ENCODE measurements around the gene PAK5.

PAK5 gene

GRCh38 chr20:9532069-9532838 lies 306.6 kb downstream of the PAK5 start:
- no peak for TF ChIP-seq CTCF (conservative IDR thresholded peaks at IDR 0.05)
- no peak overlapping the region for H3K27ac ChIP-seq

GRCh38 chr20:9531581-9531980 lies 307.3 kb downstream of the PAK5 start:
- no peak overlapping the region for H3K27ac ChIP-seq
- no peak for TF ChIP-seq CTCF (conservative IDR thresholded peaks at IDR 0.05)

- no peak overlapping the region for H3K27ac ChIP-seq
- no peak for TF ChIP-seq CTCF (conservative IDR thresholded peaks at IDR 0.05)
Observed at GRCh38 chr20:9523636-9524035, 315.2 kb downstream of the PAK5 start.

GRCh38 chr20:9520086-9520485 lies 318.8 kb downstream of the PAK5 start:
- TF ChIP-seq CTCF (conservative IDR thresholded peaks at IDR 0.05) = no peak
- no peak overlapping the region for H3K27ac ChIP-seq

- no peak overlapping the region for H3K27ac ChIP-seq
- TF ChIP-seq CTCF (conservative IDR thresholded peaks at IDR 0.05) = no peak
Observed at GRCh38 chr20:9518576-9519175, 320.2 kb downstream of the PAK5 start.

- TF ChIP-seq CTCF (conservative IDR thresholded peaks at IDR 0.05) = no peak
- H3K27ac ChIP-seq = no peak overlapping the region
Observed at GRCh38 chr20:9517297-9518162, 321.3 kb downstream of the PAK5 start.

- no peak overlapping the region for H3K27ac ChIP-seq
- no peak for TF ChIP-seq CTCF (conservative IDR thresholded peaks at IDR 0.05)
Observed at GRCh38 chr20:9516234-9516871, 322.5 kb downstream of the PAK5 start.
